CD4-positive, alpha-beta T cell treated with Interleukin-15 for 4 hours (primary cell): ENCODE data around the gene SMIM3.

Experiments used
- DNase-seq: peaks from one replicate; pipeline ENCODE4 v3.0.0-alpha.2; 2020; ENCODE audit warnings: low spot score

Gene SMIM3

GRCh38 chr5:150765011-150765798, 13.4 kb upstream of the SMIM3 start:
- DNase-seq, result no peak

- DNase-seq, result no peak
Measured at GRCh38 chr5:150765799-150766169, 12.8 kb upstream of the SMIM3 start.

- no peak for DNase-seq
Measured at GRCh38 chr5:150766251-150766650, 12.3 kb upstream of the SMIM3 start.

- DNase-seq, result no peak
Measured at GRCh38 chr5:150771034-150771795, 7.3 kb upstream of the SMIM3 start.

- DNase-seq, result no peak
Measured at GRCh38 chr5:150774145-150774544, 4.4 kb upstream of the SMIM3 start.

- no peak for DNase-seq
Measured at GRCh38 chr5:150777685-150778084, 872 bp upstream of the SMIM3 start.

- no peak for DNase-seq
Measured at GRCh38 chr5:150778088-150778516, 455 bp upstream of the SMIM3 start.

- DNase-seq, result no peak
Measured at GRCh38 chr5:150779397-150780186, 1.0 kb downstream of the SMIM3 start.

- no peak for DNase-seq
Measured at GRCh38 chr5:150780187-150780692, 1.7 kb downstream of the SMIM3 start.

- no peak for DNase-seq
Measured at GRCh38 chr5:150780816-150781221, 2.3 kb downstream of the SMIM3 start.

- DNase-seq, result no peak
Measured at GRCh38 chr5:150781706-150782614, 3.4 kb downstream of the SMIM3 start.

GRCh38 chr5:150782850-150783249, 4.3 kb downstream of the SMIM3 start:
- DNase-seq, result no peak

GRCh38 chr5:150783422-150783928, 4.9 kb downstream of the SMIM3 start:
- DNase-seq, result peak; percentile 72

- no peak for DNase-seq
Measured at GRCh38 chr5:150785950-150786349, 7.4 kb downstream of the SMIM3 start.

GRCh38 chr5:150786876-150787275, 8.3 kb downstream of the SMIM3 start:
- no peak for DNase-seq

GRCh38 chr5:150787656-150788055, 9.1 kb downstream of the SMIM3 start:
- no peak for DNase-seq

GRCh38 chr5:150788977-150789376, 10.4 kb downstream of the SMIM3 start:
- no peak for DNase-seq

GRCh38 chr5:150789450-150789849, 10.9 kb downstream of the SMIM3 start:
- no peak for DNase-seq

GRCh38 chr5:150789943-150790611, 11.5 kb downstream of the SMIM3 start:
- peak; percentile 68 for DNase-seq

- no peak for DNase-seq
Measured at GRCh38 chr5:150791536-150791935, 13.0 kb downstream of the SMIM3 start.
